K562 (cell line): ENCODE measurements around the gene KLHL22. TPM values are rescaled to one million over a fixed set of nuclear protein-coding genes. Genes with fewer than 3 reads are reported as not detected.

ENCODE experiments used
- ATAC-seq: fragments of 200-7000 bp; cut with Tn5 transposase; 3 replicates; pipeline ENCODE4 v1.9.1; 2020; ENCODE audit warnings: moderate library complexity
- BruUV-seq: library from RNA; stranded (reverse); fragments of 400-500 nt; replicated peaks from 2 replicates; lab custom pipeline; 2021; lab: Mats Ljungman, UMichigan
- CTCF ChIA-PET: fragments of 300-600 bp; formaldehyde crosslinking; extraction: SDS; loops from one replicate; lab custom pipeline; 2021; ENCODE audit warnings: low intra/inter-chr PET ratio; lab: Yijun Ruan, JAX
- POLR2A ChIA-PET: fragments of 300-600, 350-650 bp; sonication (Branson Sonifier 250); formaldehyde crosslinking; extraction: SDS; loops from one replicate; lab custom pipeline; 2021; ENCODE audit warnings: antibody characterized with exemption, inconsistent platforms; lab: Yijun Ruan, JAX
- DNase-seq, 4 experiments: peaks; one replicate each; pipeline versions ENCODE4 v3.0.0 to v3.0.0-alpha.2; 2011 to 2018; ENCODE audit warnings: low spot score in 3 of 4, mixed read lengths in 3 of 4; ENCODE audit errors: extremely low read depth in 1 of 4
- FAIRE-seq: peaks from 2 replicates; lab custom pipeline; 2011; peaks lifted over from hg19 to GRCh38; lab: Jason Lieb, UNC
- H2AFZ ChIP-seq: 2 replicates; pipeline ENCODE4 v1.6.0; 2011; ENCODE audit warnings: low read depth, low read length, control low read depth, inconsistent platforms
- H3K27ac ChIP-seq: fragments of 200-600 bp; 3 replicates; pipeline ENCODE4 v1.8.0; 2011; ENCODE audit warnings: low read depth, mild to moderate bottlenecking, control low read depth, inconsistent platforms, low read length, moderate library complexity, mixed read lengths; ENCODE audit errors: extremely low read depth
- H3K27me3 ChIP-seq, 2 experiments: fragments of 300-600 bp in 1 of 2; 2 replicates in 1 of 2; 3 replicates in 1 of 2; pipeline versions ENCODE4 v1.6.0 to v1.8.0; 2011; ENCODE audit warnings: inconsistent platforms in 2 of 2, low read length in 2 of 2, mild to moderate bottlenecking in 1 of 2, mixed read lengths in 1 of 2, moderate library complexity in 1 of 2; ENCODE audit not compliant: control insufficient read depth in 2 of 2, insufficient read depth in 2 of 2
- H3K36me3 ChIP-seq: fragments of 300-600 bp; 3 replicates; pipeline ENCODE4 v1.8.0; 2011; ENCODE audit warnings: mild to moderate bottlenecking, low read length, inconsistent platforms; ENCODE audit not compliant: control insufficient read depth, insufficient read depth
- H3K4me1 ChIP-seq, 2 experiments: fragments of 200-600 bp in 1 of 2; replicated peaks in 1 of 2; 2 replicates in 1 of 2; 3 replicates in 1 of 2; pipeline versions ENCODE4 v1.5.1 to v1.8.0; 2011; ENCODE audit warnings: inconsistent platforms in 2 of 2, low read length in 2 of 2, mild to moderate bottlenecking in 1 of 2, mixed read lengths in 1 of 2, moderate library complexity in 1 of 2; ENCODE audit not compliant: control insufficient read depth in 2 of 2, insufficient read depth in 2 of 2
- H3K4me2 ChIP-seq: 2 replicates; pipeline ENCODE4 v1.6.1; 2011; ENCODE audit warnings: low read length, control low read depth, inconsistent platforms, mixed read lengths; ENCODE audit not compliant: insufficient read depth
- H3K4me3 ChIP-seq: fragments of 200-600 bp; sonication (generic), shearing (Covaris generic); 2 replicates; pipeline ENCODE4 v1.5.1; 2016; ENCODE audit warnings: control low read depth, inconsistent platforms
- H3K79me2 ChIP-seq: fragments of 200-600 bp; 3 replicates; pipeline ENCODE4 v1.8.0; 2011; ENCODE audit warnings: low read length, inconsistent platforms; ENCODE audit not compliant: control insufficient read depth, insufficient read depth
- H3K9ac ChIP-seq, 2 experiments: 2 replicates each; pipeline versions ENCODE4 v1.6.0 to v1.6.1; 2011; ENCODE audit warnings: low read depth in 2 of 2, low read length in 2 of 2, control low read depth in 1 of 2, inconsistent platforms in 1 of 2, mild to moderate bottlenecking in 1 of 2, mixed read lengths in 1 of 2; ENCODE audit not compliant: insufficient read depth in 1 of 2
- H3K9me1 ChIP-seq: one replicate; pipeline ENCODE4 v1.6.0; 2011; ENCODE audit warnings: inconsistent platforms, mild to moderate bottlenecking, low read length, moderate library complexity; ENCODE audit not compliant: control insufficient read depth, insufficient read depth
- H3K9me3 ChIP-seq: replicated peaks from 2 replicates; pipeline ENCODE4 v1.5.1; 2011; ENCODE audit warnings: low read depth, low read length, inconsistent platforms; ENCODE audit not compliant: control insufficient read depth, insufficient read depth
- H4K20me1 ChIP-seq: replicated peaks from 2 replicates; pipeline ENCODE4 v1.6.1; 2011; ENCODE audit warnings: low read length, inconsistent platforms, mixed read lengths; ENCODE audit not compliant: control insufficient read depth, insufficient read depth
- FOXJ2 ChIP-seq: fragments of 200-800 bp; sonication (Bioruptor generic); IDR thresholded peaks from 2 replicates; pipeline ENCODE4 v1.6.1; 2016; ENCODE audit warnings: missing genetic modification characterization, missing compliant biosample characterization
- FOXM1 ChIP-seq, 2 experiments: fragments of 450-650 bp in 1 of 2; sonication (generic) in 1 of 2; formaldehyde crosslinking in 1 of 2; IDR thresholded peaks; 2 replicates each; pipeline versions ENCODE4 v1.6.1 to v1.9.0; 2017 to 2022; ENCODE audit warnings: low read depth in 2 of 2, mild to moderate bottlenecking in 2 of 2, missing genetic modification reagents in 1 of 2, moderate library complexity in 1 of 2
- HNRNPLL ChIP-seq: fragments of 200-400 bp; formaldehyde crosslinking; IDR thresholded peaks from 2 replicates; pipeline ENCODE4 v1.6.1; 2017; ENCODE audit warnings: low read length, low read depth, mild to moderate bottlenecking; ENCODE audit not compliant: poor library complexity, severe bottlenecking
- MCM3 ChIP-seq: fragments of 450-650 bp; IDR thresholded peaks from 2 replicates; pipeline ENCODE4 v1.6.1; 2016
- MCM7 ChIP-seq, 2 experiments: fragments of 450-650 bp; IDR thresholded peaks; 2 replicates each; pipeline ENCODE4 v1.6.1; 2016 to 2018
- RB1 ChIP-seq: fragments of 450-650 bp; IDR thresholded peaks from 2 replicates; pipeline ENCODE4 v1.6.1; 2017; ENCODE audit warnings: low read depth, mild to moderate bottlenecking
- RCOR1 ChIP-seq, 2 experiments: IDR thresholded peaks; 2 replicates each; pipeline ENCODE4 v1.6.1; 2012; ENCODE audit warnings: low read depth in 2 of 2, low read length in 2 of 2, borderline replicate concordance in 1 of 2, improper control_type of control experiment in 1 of 2
- SRSF1 ChIP-seq: fragments of 200-400 bp; formaldehyde crosslinking; IDR thresholded peaks from 2 replicates; pipeline ENCODE4 v1.6.1; 2017; ENCODE audit warnings: mild to moderate bottlenecking, low read depth, low read length, moderate library complexity
- ZNF133 ChIP-seq: fragments of 250-450 bp; sonication (Bioruptor Pico); IDR thresholded peaks from 2 replicates; pipeline ENCODE4 v1.4.0; 2020; ENCODE audit warnings: mild to moderate bottlenecking
- ZNF263 ChIP-seq: sonication (generic); formaldehyde crosslinking; IDR thresholded peaks from 2 replicates; pipeline ENCODE4 v1.8.0; 2022; ENCODE audit warnings: mild to moderate bottlenecking, missing genetic modification reagents, borderline replicate concordance
- ZNF431 ChIP-seq: sonication (generic); formaldehyde crosslinking; IDR thresholded peaks from 2 replicates; pipeline ENCODE4 v1.8.0; 2022; ENCODE audit warnings: mild to moderate bottlenecking, missing genetic modification reagents
- WGBS: fragments of 100-300 bp; shearing (Covaris generic); methylation state at CpG from one replicate; pipeline ENCODE4 v1.1.6; 2016; ENCODE audit warnings: low coverage, mixed read lengths; ENCODE audit not compliant: insufficient coverage; ENCODE audit errors: missing lambda C conversion rate; 5-methylcytosine and 5-hydroxymethylcytosine counted together
- in situ Hi-C: fragments of 300-500 bp; cut with MboI; formaldehyde crosslinking; loops from 4 replicates; pipeline ENCODE4 v1.15.0; 2018; ENCODE audit warnings: inconsistent platforms, mixed read lengths
- intact Hi-C: fragments of 100-400 bp; cut with micrococcal nuclease; formaldehyde crosslinking; loops from 2 replicates; pipeline ENCODE4 v1.14.2; 2022
- polyA plus RNA-seq, 8 experiments: library from polyadenylated mRNA; depleted of rRNA in 4 of 8; stranded (reverse) in 5 of 8; unstranded in 3 of 8; fragments of >200 nt; fragmentation: Nextera tagmentation in 2 of 8; fragmentation: Illumina TruSeq in 1 of 8; extraction: Ambion mirVana in 2 of 8; extraction: Trizol in 1 of 8; gene quantifications; 2 replicates each; pipeline versions ENCODE4 v1.2.1 to v1.2.3, GENCODE V29; 2011 to 2014; ENCODE audit warnings: inconsistent platforms in 1 of 8, missing spikeins in 1 of 8
- total RNA-seq, 7 experiments: library from RNA; depleted of rRNA in 6 of 7; stranded (reverse); fragments of >200 nt in 6 of 7; fragmentation: Illumina TruSeq in 2 of 7; extraction: Trizol in 2 of 7; gene quantifications; 2 replicates each; pipeline versions ENCODE4 v1.2.1 to v1.2.3, GENCODE V29; 2011 to 2021; ENCODE audit warnings: low replicate concordance in 1 of 7
- TF ChIP-seq, protein P1 (sequence below): fragments of 450-650 bp; conservative IDR thresholded peaks from 2 replicates; pipeline ENCODE4 v1.6.1; 2016; ENCODE audit warnings: missing genetic modification characterization, low read depth, mild to moderate bottlenecking, control low read depth, missing compliant biosample characterization
- TF ChIP-seq, protein P2 (sequence below): sonication (generic); formaldehyde crosslinking; IDR thresholded peaks from 2 replicates; pipeline ENCODE4 v1.8.0; 2022; ENCODE audit warnings: mild to moderate bottlenecking, missing genetic modification reagents
- TF ChIP-seq, protein P3 (sequence below): sonication (generic); formaldehyde crosslinking; IDR thresholded peaks from 2 replicates; pipeline ENCODE4 v1.8.1; 2023; ENCODE audit warnings: mild to moderate bottlenecking, missing genetic modification reagents

The KLHL22 gene
- total and polyA plus RNA-seq, 9 of the 15 experiments (the other 6 are each of a cell fraction or from before 2014, with no cell fraction given) = 1.3 to 25.6 (median 15.2) TPM

GRCh38 chr22:20438427-20438677 lies 57.2 kb downstream of the KLHL22 start:
- TF ChIP-seq FOXM1 (IDR thresholded peaks at IDR 0.05; ENCODE audit: low read depth) = no peak
- 0 out of 2 replicates have a peak, but pooled peaks have one; percentile 2 for TF ChIP-seq FOXM1 (CRISPR knock-in tag; IDR thresholded peaks at IDR 0.05; ENCODE audit: low read depth)
- TF ChIP-seq HNRNPLL = peak; percentile 14
- TF ChIP-seq RCOR1 (IDR thresholded peaks at IDR 0.05; ENCODE audit: borderline replicate concordance in 1 of 2, low read depth in 2 of 2, low read length in 2 of 2) = no peak
- 0 out of 2 replicates have a peak, but pooled peaks have one; percentile 5 for TF ChIP-seq MCM3
- TF ChIP-seq ZNF263 (CRISPR knock-in tag) = 0 out of 2 replicates have a peak, but pooled peaks have one; percentile 31
- no peak for TF ChIP-seq SRSF1
- 0 out of 4 replicates have a peak, but pooled peaks of 1 of the 2 experiments have one; percentile 10 for TF ChIP-seq MCM7 (IDR thresholded peaks at IDR 0.05)
- TF ChIP-seq, protein P1, sequence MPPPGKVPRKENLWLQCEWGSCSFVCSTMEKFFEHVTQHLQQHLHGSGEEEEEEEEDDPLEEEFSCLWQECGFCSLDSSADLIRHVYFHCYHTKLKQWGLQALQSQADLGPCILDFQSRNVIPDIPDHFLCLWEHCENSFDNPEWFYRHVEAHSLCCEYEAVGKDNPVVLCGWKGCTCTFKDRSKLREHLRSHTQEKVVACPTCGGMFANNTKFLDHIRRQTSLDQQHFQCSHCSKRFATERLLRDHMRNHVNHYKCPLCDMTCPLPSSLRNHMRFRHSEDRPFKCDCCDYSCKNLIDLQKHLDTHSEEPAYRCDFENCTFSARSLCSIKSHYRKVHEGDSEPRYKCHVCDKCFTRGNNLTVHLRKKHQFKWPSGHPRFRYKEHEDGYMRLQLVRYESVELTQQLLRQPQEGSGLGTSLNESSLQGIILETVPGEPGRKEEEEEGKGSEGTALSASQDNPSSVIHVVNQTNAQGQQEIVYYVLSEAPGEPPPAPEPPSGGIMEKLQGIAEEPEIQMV (tag) = no peak
- TF ChIP-seq ZNF133 (CRISPR knock-in tag) = peak; percentile 37; the same call in 1 of the 2 replicates
- TF ChIP-seq RB1 = no peak
- TF ChIP-seq, protein P2, sequence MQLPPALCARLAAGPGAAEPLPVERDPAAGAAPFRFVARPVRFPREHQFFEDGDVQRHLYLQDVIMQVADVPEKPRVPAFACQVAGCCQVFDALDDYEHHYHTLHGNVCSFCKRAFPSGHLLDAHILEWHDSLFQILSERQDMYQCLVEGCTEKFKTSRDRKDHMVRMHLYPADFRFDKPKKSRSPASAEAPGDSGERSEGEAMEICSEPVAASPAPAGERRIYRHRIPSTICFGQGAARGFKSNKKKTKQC (CRISPR knock-in tag) = 0 out of 2 replicates have a peak, but pooled peaks have one; percentile 2
- no peak for TF ChIP-seq FOXJ2 (tag)
- 0 out of 2 replicates have a peak, but pooled peaks have one; percentile 48 for TF ChIP-seq ZNF431 (CRISPR knock-in tag)
- TF ChIP-seq, protein P3, sequence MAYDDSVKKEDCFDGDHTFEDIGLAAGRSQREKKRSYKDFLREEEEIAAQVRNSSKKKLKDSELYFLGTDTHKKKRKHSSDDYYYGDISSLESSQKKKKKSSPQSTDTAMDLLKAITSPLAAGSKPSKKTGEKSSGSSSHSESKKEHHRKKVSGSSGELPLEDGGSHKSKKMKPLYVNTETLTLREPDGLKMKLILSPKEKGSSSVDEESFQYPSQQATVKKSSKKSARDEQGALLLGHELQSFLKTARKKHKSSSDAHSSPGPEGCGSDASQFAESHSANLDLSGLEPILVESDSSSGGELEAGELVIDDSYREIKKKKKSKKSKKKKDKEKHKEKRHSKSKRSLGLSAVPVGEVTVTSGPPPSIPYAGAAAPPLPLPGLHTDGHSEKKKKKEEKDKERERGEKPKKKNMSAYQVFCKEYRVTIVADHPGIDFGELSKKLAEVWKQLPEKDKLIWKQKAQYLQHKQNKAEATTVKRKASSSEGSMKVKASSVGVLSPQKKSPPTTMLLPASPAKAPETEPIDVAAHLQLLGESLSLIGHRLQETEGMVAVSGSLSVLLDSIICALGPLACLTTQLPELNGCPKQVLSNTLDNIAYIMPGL = 0 out of 2 replicates have a peak, but pooled peaks have one; percentile 62
- TF ChIP-seq, all 486 proteins: peak for 9
- peaks cover 4% of the 10 kb centered on the region for H3K9me1 ChIP-seq
- H3K9ac ChIP-seq = no peak overlapping the region
- peaks cover 51 to 91% of the 10 kb centered on the region in 2 experiments for H3K27me3 ChIP-seq
- H3K79me2 ChIP-seq = no peaks in the 10 kb centered on the region
- no peaks in the 10 kb centered on the region for H3K36me3 ChIP-seq
- H3K4me1 ChIP-seq = peaks cover 0 to 38% of the 10 kb centered on the region in 2 experiments; a peak in 2 of 5 replicates
- peaks cover 64% of the 10 kb centered on the region for H4K20me1 ChIP-seq
- in situ Hi-C loops (no loop called here), intact Hi-C loops (no loop called here)
- FAIRE-seq = no peak
- no TSS peak for BruUV-seq
- no peak for ATAC-seq
- H3K4me2 ChIP-seq = no peak overlapping the region
- H2AFZ ChIP-seq = no peak overlapping the region
- ChIA-PET CTCF (no interaction called here), POLR2A (interaction anchor here (0.6 to 4.8 kb wide), 5 partner anchors 9 to 57 kb away, joined by 3 to 25 read pairs (median 5); partner anchors contain the start of gene KLHL22)
- no peak overlapping the region for H3K27ac ChIP-seq
- 10% methylated on average over 6 of the region's 6 CpGs for WGBS
- no peak overlapping the region for H3K4me3 ChIP-seq
- H3K9me3 ChIP-seq = no peaks in the 10 kb centered on the region
- no peak for DNase-seq
